Psoas muscle (tissue), 8 donors: ENCODE results near the gene ST3GAL4. TPM values are rescaled to one million over a fixed set of nuclear protein-coding genes. Genes with fewer than 3 reads are reported as not detected.

Source experiments
- ATAC-seq, 4 donors: fragments of 200-7000 bp; cut with Tn5 transposase; one replicate each; pipeline ENCODE4 v1.9.1; 2020; ENCODE audit warnings: moderate library complexity in 3 of 4, mild to moderate bottlenecking in 2 of 4
- DNase-seq, 2 donors: peaks; one replicate each; pipeline ENCODE4 v3.0.0-alpha.2; 2020
- H3K27ac ChIP-seq: fragments of 200-600 bp; one replicate; pipeline ENCODE4 v1.8.0; 2022
- H3K27me3 ChIP-seq, 3 donors: fragments of 200-600 bp in 1 of 3; one replicate each; pipeline versions ENCODE4 v1.6.1 to v1.8.0; 2013 to 2022; ENCODE audit warnings: low read length in 2 of 3, mild to moderate bottlenecking in 2 of 3, moderate library complexity in 1 of 3; ENCODE audit not compliant: insufficient read depth in 3 of 3
- H3K36me3 ChIP-seq, 2 donors: fragments of 200-600 bp in 1 of 2; one replicate each; pipeline versions ENCODE4 v1.6.1 to v1.8.0; 2013 to 2022; ENCODE audit warnings: low read depth in 1 of 2, mild to moderate bottlenecking in 1 of 2, moderate library complexity in 1 of 2; ENCODE audit not compliant: insufficient read depth in 1 of 2
- H3K4me1 ChIP-seq: fragments of 200-600 bp; one replicate; pipeline ENCODE4 v1.8.0; 2022
- H3K4me3 ChIP-seq: fragments of 200-600 bp; one replicate; pipeline ENCODE4 v1.8.0; 2022; ENCODE audit warnings: mild to moderate bottlenecking
- H3K9me3 ChIP-seq: fragments of 200-600 bp; one replicate; pipeline ENCODE4 v1.8.0; 2022
- WGBS, 3 donors: extraction: QIAGEN DNeasy Blood & Tissue Kit; methylation state at CpG; one replicate each; pipeline versions ENCODE4 v1.1.6 to v1.1.7; 2013; 5-methylcytosine and 5-hydroxymethylcytosine counted together
- intact Hi-C, 2 donors: fragments of 100-400 bp; cut with DNase I; formaldehyde crosslinking; loops; one replicate each; pipeline versions ENCODE4 v1.11.0 to v1.14.2; 2022
- polyA plus RNA-seq, 3 donors: library from polyadenylated mRNA; stranded (reverse); fragments of 200-250 nt; gene quantifications; one replicate each; pipeline ENCODE4 v1.2.3, GENCODE V29; 2013
- total RNA-seq, 4 donors: library from RNA; stranded (reverse); fragmentation: NEBNext Ultra II Directional in 2 of 4; extraction: Animal tissue kit (Norgen Biotek cat#: 25700) in 2 of 4; gene quantifications; one replicate each; pipeline versions ENCODE4 v1.2.1 to v1.2.4, GENCODE V29; 2021 to 2023
- TF ChIP-seq, protein P1 (sequence below): fragments of 200-600 bp; IDR thresholded peaks from one replicate; pipeline ENCODE4 v1.8.0; 2022; ENCODE audit warnings: antibody characterized with exemption
- donor health status: healthy with polysubstance abuse.
- donor health status: DM: no; HTN: no; CAD: no; lungs with moderate emphysema.
- donor health status: Bipolar disorder and iron deficiency.
- donor health status: healthy.
- donor health status: DM: yes; HTN: yes; CAD: no.
- donor health status: DM: no; HTN: no; CAD: no.
- donor health status: DM: no; HTN: no; CAD: no.
- donor health status: DM: yes; HTN: yes; CAD: no.

The ST3GAL4 gene
- total and polyA plus RNA-seq, 7 donors, result 3.5 to 9.3 (median 4.7) TPM

DNA sequence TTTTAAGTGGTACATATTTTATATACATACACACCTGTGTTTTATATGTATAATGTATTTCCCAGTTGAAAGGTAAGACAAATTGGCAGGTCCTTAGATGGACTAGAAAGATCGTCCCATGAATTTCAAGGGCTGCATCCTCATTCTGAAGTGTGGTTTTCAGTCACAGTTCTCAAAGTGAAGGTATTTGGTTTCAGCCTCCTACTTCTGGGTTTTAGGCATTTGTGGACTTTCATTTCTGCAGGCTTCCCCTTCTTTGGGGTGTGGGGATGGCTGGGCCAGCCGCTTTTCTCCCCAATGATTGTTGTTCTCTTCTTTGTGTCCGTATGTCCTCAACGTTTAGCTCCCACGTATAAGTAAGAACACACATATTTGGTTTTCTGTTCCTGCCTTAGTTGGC lies 41.7 kb upstream of the ST3GAL4 start:
- intact Hi-C loops, result loop anchor here (5.0 to 10.0 kb wide), 2 partner anchors 51 to 103 kb away; no protein-coding TSS in a partner anchor
- peaks cover 2 to 29% of the 10 kb centered on the region in 2 donors for H3K36me3 ChIP-seq

DNA sequence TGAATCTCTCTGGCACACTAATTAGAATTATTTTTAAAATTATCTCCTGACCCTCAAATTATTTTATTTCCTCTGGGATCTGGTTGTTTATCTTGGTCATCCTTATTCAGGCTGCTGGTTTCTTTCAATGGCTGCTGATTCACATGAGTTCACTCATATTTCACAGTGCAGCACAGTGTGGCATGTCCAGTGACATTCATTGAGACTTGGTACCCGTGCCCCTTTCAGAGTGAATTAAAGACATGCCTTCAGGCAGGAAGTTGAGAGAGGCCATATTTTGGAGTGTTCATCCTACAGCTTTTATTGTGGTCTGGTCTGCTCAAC lies 38.1 kb upstream of the ST3GAL4 start:
- intact Hi-C loops, result loop anchor here (5.0 to 10.0 kb wide), 2 partner anchors 35 to 47 kb away; no protein-coding TSS in a partner anchor
- H3K27me3 ChIP-seq, result no peaks in the 10 kb centered on the region
- H3K9me3 ChIP-seq, result no peaks in the 10 kb centered on the region
- H3K27ac ChIP-seq, result peak overlapping the region; percentile 77
- TF ChIP-seq, protein P1, sequence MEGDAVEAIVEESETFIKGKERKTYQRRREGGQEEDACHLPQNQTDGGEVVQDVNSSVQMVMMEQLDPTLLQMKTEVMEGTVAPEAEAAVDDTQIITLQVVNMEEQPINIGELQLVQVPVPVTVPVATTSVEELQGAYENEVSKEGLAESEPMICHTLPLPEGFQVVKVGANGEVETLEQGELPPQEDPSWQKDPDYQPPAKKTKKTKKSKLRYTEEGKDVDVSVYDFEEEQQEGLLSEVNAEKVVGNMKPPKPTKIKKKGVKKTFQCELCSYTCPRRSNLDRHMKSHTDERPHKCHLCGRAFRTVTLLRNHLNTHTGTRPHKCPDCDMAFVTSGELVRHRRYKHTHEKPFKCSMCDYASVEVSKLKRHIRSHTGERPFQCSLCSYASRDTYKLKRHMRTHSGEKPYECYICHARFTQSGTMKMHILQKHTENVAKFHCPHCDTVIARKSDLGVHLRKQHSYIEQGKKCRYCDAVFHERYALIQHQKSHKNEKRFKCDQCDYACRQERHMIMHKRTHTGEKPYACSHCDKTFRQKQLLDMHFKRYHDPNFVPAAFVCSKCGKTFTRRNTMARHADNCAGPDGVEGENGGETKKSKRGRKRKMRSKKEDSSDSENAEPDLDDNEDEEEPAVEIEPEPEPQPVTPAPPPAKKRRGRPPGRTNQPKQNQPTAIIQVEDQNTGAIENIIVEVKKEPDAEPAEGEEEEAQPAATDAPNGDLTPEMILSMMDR, result no peak
- H3K4me1 ChIP-seq, result peaks cover 22% of the 10 kb centered on the region
- WGBS, 3 donors, result 48 to 69% (median 58%) methylated on average over 1 of the region's 1 CpG
- ATAC-seq (no peak), DNase-seq (no peak)
- H3K4me3 ChIP-seq, result peak overlapping the region; percentile 14
- peaks cover 2 to 16% of the 10 kb centered on the region in 2 donors for H3K36me3 ChIP-seq

More for the DNA sequence above, 41.7 kb upstream of the ST3GAL4 start:
- no peak overlapping the region for H3K4me3 ChIP-seq
- DNase-seq (no peak), ATAC-seq (no peak)
- H3K27ac ChIP-seq, result no peak overlapping the region
- H3K4me1 ChIP-seq, result peaks cover 20% of the 10 kb centered on the region
- 90 to 95% (median 95%) methylated on average over 5 of the region's 5 CpGs for WGBS, 3 donors
- H3K9me3 ChIP-seq, result no peaks in the 10 kb centered on the region
- H3K27me3 ChIP-seq, result no peaks in the 10 kb centered on the region
- TF ChIP-seq, protein P1, result no peak

DNA sequence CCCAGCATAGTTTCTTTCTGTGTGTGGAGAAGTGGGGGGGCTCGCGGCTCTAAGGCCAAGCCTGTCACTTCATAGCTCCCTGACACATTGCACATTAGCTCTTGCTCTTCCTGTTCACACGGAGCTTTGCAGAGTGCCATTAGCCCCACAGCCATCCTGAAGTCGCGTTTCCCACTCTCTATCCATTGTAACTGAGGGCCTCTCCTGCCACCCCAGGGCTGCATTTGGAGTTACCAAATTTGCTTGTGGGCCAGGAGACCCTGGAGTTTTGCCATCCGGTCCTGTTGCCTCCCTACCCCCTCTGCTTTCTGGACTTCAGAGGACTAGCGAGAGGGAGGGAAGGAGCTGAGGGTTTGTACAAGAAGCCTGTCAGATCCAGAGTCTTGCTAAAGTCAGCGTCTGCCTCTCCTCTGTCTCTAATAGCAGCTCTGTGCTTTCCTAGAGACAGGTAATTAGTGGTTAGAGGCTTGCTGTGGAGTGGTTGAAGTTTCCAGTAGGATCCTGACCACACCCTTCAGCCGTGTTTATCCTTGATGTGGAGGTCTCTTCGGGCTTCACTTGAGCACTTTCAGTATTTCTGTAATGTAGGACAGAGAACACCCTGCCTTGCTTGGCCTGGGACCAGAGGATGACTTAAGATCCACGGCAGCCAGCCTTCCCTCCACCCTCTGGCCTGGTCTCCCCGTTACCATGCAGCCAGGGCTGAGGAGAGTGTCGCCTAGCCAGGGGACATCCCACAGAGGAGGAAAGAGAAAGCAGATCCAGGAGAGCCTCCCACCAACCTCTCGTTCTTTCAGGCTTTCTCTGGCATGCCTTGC lies 37.5 kb upstream of the ST3GAL4 start:
- H3K9me3 ChIP-seq, result no peaks in the 10 kb centered on the region
- TF ChIP-seq, protein P1, result no peak
- ATAC-seq (peak; percentile 86 to 96 (median 92)), DNase-seq (peak; percentile 78 to 89)
- peak overlapping the region; percentile 77 for H3K27ac ChIP-seq
- 18 to 25% (median 22%) methylated on average over 14 of the region's 14 CpGs for WGBS, 3 donors
- H3K27me3 ChIP-seq, result no peaks in the 10 kb centered on the region
- intact Hi-C loops, result loop anchor here (5.0 to 10.0 kb wide), 2 partner anchors 34 to 47 kb away; no protein-coding TSS in a partner anchor
- peak overlapping the region; percentile 14 for H3K4me3 ChIP-seq
- H3K36me3 ChIP-seq, result peaks cover 2 to 16% of the 10 kb centered on the region in 2 donors
- H3K4me1 ChIP-seq, result peaks cover 22% of the 10 kb centered on the region

DNA sequence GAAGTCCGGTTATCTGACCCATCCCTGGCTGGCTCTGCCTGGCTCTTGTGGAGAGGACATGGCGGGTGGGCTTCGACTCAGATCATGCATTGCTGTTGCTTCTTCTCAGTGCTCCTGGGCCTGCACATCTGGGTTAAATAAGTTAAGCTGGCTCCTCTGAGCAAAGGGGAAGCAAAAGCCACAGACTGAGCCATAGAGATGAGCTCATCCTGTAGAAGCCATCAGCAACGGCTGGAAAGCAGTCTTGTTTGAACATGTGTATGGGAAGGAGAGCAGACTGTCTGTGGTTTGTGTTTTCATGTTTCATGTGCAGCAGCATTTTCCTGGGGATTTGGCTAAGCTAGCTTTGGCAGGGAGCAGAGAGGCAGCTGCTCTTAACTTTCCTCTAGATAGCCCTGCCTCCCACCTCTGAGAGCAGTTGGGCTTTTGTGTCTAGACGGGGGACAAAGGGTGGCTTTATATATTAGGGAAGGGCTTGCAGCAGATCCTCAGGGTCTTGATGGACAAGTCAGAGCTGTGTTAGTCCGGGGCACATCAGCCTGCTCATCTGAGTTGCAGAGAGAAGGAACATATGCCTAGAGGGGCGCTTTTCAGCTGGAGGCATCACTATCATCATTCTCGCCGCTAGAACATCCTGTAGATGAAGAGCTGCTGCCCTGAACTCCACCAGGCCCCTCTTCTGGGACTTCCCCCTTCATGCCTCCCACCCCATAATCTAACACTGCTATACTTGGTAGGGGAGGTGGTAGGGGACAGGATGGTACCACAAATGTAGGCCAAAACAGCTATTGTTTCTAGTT lies 36.7 kb upstream of the ST3GAL4 start:
- 23 to 39% (median 32%) methylated on average over 9 of the region's 9 CpGs for WGBS, 3 donors
- Histone ChIP-seq H3K27ac (peak overlapping the region; percentile 77), H3K27me3 (no peaks in the 10 kb centered on the region), H3K9me3 (no peaks in the 10 kb centered on the region), H3K4me1 (peaks cover 22% of the 10 kb centered on the region), H3K4me3 (peak overlapping the region; percentile 14), H3K36me3 (peaks cover 2 to 13% of the 10 kb centered on the region in 2 donors)
- no peak for DNase-seq
- ATAC-seq, result peak; percentile 57 to 85 (median 69)
- intact Hi-C loops, result loop anchor here (5.0 to 10.0 kb wide), 2 partner anchors 34 to 46 kb away; no protein-coding TSS in a partner anchor
- TF ChIP-seq, protein P1, result no peak
